HK-2 (cell line): ENCODE data around the gene CACNA1I.

Source experiments
- DNase-seq: peaks from one replicate; pipeline ENCODE4 v3.0.0-alpha.2; 2018; ENCODE audit not compliant: unreplicated experiment

Gene CACNA1I

DNA sequence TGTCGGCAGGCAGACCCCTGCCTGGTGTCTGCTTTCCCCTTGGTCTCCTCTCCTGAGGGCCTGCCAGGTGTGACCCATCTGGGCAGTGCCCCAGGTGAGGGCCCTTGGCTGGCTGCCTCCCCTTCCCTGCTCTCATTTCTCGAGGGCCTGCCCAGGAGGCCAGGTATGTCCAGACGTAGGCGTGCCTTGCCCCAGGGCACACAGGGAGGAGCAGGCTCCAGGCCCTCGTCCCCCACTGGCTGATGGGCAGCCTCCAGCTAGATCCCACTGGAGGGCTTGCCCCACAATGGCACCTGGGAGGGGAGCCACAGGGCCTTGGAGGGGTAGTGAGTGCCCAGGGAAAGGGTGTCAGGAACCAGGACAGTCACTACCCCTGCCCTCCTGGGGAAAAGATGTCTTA is 95.9 kb downstream of the CACNA1I start:
- no peak for DNase-seq

DNA sequence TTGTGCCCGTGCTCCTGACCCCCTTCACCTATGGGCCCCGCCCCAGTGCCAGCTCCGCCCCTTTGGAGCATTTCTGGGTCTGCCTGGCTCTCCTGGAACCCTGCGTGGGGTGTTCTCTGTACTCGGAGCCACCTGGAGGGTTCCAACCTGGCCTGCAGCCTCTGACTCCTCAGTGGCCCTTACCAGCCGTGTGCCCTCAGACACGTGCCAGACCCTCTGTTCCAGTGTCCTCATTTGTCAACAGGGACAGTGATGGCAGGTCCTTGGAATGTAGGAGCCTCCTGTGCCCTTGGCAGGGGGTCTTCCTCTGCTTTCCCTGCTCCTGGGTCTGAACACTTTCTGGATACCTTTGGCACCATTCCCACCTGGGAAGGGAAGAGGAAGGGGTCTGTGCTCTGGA is 96.4 kb downstream of the CACNA1I start:
- DNase-seq, result no peak

DNA sequence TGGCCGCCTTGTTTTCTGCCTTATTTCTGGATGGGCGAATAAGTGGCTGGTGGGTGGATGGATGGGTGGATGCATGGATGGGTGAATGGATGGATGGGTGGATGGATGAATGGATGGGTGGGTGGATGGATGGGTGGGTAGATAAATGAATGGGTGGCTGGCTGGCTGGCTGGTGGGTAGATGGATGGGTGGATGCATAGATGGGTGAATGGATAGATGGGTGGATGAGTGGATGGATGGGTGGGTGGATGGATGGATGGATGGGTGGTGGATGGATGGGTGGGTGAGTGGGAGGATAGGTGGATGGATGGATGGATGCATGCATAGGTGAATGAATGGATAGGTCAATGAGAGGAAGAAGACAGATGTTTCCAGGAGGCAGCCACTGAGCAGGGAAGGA is 98.9 kb downstream of the CACNA1I start:
- DNase-seq, result no peak

DNA sequence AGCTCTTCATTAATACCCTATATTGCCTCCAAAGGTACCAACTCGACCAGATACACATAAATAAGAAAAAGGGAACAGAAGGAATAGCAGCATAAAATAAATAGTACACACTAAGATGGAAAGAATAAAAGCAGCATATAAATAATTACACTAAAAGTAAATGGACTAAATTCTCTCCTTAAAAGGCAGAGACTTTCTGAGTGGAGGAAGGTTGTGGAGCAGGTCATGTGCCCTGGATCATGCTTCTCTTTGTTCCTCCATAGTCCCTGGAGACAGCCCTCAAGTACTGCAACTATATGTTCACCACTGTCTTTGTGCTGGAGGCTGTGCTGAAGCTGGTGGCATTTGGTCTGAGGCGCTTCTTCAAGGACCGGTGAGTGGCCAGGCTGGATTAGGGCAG is 101.4 kb downstream of the CACNA1I start:
- no peak for DNase-seq

DNA sequence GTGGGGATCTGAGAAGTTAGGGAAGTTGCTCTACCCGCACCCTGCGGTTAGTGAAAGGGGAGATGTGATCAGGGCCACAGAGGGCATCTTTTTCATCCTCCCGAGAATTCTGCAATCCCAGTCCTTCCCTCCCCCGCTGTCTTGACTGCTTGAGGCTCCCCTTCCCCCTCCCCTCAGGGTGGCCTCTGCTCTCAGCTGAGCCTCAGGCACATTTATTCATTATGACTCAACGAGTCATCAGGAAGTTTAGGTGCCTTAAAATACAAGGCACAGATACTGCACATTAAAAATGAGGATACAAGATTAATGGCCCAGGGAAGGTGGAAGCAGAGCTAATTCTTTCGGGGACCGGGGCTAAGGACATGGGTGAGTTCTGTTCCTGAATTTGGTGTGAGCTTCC is 104.0 kb downstream of the CACNA1I start:
- no peak for DNase-seq

DNA sequence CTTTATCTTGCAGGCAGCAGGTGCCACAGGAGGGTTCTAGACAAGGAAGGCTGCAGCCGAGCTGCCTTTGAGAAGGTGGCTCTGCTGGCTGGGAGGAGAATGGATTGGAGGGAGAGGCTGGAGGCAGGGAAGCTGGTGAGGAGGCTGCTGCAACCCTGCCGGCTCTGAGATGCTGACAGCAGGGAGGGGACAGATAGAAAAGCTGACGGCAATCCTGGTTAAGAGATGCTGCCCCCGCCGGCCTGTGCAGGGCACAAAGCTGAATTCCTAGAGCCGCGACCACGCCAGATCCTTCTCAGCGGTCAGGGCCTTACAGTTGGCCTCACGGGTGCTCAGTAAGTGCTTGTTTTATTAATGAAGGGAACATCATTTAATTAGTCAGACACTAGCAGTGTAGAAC is 105.4 kb downstream of the CACNA1I start:
- DNase-seq, result no peak

DNA sequence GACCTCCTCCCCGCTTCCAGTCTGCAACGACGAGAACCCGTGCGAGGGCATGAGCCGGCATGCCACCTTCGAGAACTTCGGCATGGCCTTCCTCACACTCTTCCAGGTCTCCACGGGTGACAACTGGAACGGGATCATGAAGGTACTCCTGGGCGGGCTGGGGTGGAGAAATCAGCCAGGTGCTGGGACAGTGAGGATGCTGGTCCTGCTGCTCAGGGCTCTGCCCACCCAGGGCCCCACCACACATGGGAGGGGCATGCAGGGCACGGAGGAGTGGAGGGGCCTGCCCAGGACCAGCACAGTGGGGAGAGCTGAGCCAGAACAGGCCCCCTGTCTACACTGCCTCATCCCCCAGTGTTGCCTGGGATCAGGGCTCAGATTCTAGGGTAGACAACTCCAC is 107.4 kb downstream of the CACNA1I start:
- no peak for DNase-seq

DNA sequence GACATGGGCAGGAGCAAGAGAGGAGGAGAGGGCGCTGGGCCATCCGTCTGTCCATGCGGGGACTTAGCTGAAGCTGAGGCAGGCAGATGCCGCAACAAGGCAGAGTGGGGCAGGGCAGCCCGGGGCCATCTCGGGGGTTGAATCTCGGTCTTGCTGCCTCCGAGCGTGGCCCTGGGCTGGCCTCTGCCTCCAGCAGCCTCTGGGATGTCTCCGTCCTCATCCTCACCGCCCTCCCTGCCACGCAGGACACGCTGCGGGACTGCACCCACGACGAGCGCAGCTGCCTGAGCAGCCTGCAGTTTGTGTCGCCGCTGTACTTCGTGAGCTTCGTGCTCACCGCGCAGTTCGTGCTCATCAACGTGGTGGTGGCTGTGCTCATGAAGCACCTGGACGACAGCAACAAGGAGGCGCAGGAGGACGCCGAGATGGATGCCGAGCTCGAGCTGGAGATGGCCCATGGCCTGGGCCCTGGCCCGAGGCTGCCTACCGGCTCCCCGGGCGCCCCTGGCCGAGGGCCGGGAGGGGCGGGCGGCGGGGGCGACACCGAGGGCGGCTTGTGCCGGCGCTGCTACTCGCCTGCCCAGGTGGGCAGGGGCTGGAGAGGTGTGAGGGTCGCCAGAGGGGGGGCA is 108.4 kb downstream of the CACNA1I start:
- DNase-seq, result no peak

DNA sequence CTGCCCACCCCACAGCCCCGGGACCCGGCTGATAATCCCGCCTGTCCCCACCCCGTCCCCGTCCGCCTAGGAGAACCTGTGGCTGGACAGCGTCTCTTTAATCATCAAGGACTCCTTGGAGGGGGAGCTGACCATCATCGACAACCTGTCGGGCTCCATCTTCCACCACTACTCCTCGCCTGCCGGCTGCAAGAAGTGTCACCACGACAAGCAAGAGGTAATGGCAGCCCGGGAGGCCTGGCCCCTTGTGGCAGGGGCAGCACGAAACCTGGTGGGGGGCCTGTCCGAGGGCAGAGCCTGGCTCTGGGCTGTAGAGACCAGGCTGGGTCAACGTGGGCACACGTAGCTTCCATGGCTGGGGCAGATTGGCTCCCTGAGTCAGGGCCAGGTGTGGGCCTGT is 109.1 kb downstream of the CACNA1I start:
- DNase-seq, result no peak

DNA sequence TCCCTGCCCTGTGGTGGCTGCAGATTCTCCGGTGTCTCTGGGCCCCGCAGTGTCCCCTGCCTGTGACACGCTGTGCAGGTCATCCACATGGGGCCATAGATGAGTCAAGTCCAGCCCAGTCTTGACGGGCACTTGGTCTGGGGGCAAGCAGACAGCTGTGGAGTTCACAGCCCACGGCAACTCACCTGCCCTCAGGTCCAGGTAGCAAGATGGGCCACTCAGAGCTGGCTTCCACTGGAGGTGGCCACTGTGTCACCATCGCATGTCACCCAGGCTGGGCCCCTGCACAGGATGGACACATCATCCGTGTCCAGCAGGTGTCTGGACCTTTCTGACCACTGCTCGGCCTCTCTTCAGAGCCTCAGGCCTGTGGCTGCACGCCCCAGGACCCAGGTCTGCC is 109.9 kb downstream of the CACNA1I start:
- DNase-seq, result no peak

DNA sequence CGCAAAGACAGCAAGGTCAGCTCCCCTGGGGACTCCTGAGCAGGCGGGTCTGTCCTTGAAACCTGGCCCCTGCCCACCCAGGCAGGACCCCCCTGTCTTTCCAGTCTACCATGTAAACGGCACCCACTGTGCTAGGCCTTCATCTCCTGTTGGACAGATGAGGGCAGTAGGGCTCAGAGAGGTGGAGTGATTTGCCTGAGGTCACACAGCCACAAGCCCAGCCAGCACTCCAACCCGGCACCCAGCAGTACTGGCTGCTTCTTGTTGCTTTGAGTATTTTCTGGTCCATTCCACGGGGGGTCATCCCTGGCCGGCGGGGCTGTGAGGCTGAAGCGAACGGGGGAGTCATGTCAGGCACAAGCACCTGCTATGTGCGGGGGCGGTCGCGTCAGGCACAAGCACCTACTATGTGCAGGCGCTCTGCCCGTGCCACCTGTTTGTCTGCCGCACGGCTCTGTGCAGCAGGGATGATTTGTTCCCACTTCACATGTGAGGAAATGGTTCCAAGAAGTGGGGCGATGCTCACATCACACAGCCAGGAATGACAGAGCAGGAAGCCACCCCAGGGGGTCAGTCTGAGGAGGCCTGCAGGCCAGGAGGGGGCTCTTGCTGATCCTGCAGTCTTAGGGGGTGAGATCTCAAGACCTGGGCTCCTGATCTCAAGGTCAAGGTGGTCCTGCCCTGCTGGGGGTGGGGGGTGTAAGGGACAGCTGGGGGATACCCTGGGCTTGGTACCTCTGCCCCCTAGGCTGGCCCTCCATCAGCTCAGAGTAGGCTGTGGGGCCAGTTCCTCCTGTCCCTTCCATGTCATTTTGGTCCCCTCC is 110.7 kb downstream of the CACNA1I start:
- DNase-seq, result no peak

DNA sequence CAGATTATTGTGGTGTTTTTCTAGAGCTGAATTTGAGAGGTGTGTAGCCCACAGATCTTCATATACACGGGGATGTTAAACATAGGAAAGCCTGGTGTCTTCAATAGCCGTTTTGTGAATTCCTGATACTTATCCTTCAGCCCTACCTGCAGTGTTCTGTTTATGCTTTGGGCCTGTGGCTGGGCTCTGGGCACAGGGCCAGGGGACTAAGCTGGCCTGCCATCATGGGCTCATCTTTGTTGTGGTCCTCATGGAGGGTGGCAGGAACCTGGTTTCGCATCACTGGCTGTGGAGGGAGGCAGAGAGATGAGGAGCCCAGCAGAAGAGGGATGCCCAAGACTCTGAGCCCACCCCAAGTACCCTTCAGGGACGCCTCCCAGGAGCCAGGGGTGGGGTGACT is 112.4 kb downstream of the CACNA1I start:
- DNase-seq, result no peak

DNA sequence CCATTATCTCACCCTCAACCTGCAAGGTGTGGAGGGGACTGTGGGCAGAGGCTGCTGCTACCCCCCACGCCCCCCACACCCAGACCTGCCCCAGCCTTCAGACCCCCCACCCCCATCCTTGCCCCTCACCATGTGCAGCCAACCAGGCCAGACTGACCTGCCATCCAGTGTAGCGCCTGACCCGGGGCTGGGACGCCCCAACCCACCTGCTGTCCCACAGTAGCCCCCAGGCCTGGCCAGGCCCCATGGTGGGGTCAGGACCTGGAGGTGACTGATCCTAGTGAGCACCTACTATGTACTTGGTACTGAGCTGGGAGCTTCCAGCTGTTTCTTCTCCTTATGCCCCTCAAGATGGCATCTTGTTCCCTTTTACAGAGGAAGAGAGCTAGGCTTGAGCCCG is 113.1 kb downstream of the CACNA1I start:
- DNase-seq, result no peak

DNA sequence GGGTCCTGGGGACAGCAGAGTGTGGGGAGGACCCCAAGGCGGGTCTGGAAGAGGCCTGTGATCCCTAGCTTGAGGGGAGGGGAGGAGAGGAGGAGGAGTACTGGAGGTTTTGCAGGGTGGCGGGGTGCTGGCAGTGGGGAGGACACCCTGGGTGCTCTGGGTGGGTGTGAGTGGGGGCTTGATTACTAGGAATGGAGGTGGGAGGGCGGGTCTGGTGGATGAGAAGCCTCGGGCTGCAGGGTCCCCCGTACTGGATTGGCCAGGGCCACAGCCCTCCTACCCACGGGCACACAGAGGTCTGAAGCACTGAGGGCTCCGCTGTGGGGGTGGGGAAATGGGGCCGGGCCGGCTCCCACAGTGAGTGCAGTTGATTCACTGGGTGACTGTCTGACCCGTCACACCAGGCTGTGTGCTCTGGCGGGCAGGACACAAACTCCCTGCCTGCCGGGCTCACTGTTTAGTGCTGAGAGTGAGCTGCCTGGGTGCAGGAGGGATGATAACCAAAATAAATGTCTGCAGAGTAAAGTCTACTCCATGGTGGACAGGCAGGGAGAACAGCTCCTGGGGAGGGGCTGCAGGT is 114.2 kb downstream of the CACNA1I start:
- no peak for DNase-seq

DNA sequence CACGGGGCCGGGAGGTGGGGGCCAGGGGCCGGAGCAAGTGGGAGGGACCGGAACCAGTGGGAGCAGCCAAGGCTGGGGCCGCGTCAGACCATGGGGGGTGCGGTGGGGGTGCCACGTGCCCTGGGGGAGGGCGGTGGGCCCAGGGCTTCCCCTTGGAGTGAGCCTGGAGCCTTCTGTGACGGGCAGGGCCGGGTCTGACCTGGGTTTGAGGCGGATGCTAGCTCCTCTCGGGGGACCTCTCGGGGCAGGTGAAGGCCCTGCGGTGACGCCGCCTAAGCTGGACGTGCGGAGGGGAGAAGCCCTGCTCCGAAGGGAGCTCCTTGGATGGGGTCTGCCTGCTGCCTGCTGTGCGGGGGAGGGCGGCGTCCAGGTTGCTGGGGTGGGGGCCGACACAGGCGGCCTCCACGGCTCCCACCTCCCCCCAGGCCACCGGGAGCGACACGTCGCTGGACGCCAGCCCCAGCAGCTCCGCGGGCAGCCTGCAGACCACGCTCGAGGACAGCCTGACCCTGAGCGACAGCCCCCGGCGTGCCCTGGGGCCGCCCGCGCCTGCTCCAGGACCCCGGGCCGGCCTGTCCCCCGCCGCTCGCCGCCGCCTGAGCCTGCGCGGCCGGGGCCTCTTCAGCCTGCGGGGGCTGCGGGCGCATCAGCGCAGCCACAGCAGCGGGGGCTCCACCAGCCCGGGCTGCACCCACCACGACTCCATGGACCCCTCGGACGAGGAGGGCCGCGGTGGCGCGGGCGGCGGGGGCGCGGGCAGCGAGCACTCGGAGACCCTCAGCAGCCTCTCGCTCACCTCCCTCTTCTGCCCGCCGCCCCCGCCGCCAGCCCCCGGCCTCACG is 115.0 kb downstream of the CACNA1I start:
- DNase-seq, result no peak

DNA sequence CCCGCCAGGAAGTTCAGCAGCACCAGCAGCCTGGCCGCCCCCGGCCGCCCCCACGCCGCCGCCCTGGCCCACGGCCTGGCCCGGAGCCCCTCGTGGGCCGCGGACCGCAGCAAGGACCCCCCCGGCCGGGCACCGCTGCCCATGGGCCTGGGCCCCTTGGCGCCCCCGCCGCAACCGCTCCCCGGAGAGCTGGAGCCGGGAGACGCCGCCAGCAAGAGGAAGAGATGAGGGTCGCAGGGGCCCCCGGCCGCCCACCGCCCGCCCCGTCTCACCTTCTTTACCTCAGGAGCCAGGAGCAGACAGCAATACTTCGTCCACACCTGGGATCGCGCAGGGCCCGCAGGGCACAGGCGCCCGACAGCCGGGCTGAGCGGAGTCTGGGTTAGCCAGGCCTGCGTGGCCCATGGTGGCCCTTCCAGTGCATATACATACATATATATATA is 115.6 kb downstream of the CACNA1I start:
- no peak for DNase-seq

DNA sequence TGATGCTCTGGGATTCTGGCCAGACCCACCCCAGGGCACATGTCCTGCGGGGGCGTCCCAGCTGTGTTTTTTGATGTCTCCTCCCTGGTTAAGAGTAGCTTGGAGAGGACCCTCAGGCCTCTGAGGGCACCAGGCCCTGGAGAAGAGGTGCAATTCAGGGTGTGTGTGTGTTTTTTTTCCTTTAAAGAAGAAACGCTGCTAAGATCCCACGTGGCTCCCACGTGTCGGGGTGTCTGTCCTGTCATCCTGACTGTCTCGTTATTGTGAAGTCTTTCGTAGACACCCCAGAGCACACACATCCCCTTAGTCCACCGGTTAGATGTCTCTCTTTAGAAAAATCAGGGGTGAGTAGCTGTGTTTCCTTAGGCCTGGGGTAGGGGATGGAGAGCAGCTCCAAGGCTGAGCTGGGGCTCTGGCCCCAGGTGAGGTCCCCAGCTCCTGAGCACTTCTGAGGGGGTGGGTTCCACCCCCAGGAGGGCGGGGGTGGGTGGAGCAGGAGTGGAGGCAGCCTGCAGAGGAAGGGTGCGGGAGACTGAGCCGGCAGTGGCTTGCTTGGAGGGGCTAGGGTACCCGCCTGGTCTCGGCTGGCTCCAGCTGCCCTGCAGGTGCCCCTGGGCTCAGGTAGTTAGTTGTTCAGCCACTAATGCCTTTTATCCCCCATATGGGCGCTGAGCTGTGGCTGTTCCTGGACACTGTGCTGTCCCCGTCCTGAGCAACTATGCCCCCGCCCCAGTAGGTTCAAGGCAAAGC is 116.4 kb downstream of the CACNA1I start:
- DNase-seq, result no peak

DNA sequence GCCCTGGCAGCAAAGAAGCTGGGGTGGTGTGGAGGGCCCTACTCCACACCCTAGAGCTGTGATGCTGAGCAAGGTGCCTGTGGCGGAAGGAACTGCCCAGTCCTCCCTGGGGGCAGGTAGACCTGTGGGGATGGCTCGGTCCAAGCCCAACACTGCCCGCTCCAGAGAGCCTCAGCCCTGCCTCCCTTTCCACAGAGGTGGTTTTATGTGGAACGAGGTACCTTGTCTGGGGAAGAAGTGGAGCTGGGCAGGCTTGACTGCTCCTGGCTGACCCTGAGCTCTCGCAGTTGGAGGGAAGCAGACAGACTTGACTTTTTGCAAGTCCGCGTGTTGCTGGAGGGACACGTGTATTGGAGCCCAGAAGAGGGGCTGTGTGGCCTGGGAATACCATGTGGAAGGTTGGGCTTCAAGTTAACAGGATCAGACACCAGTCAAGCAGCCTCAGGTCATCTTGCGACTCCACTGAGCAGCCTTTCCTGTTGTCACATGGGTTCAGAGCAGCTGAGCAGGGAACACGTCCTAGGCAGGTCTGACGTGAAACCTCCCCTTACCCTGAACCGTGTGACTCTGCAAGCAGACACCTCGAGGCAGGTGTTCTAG is 117.7 kb downstream of the CACNA1I start:
- DNase-seq, result no peak

DNA sequence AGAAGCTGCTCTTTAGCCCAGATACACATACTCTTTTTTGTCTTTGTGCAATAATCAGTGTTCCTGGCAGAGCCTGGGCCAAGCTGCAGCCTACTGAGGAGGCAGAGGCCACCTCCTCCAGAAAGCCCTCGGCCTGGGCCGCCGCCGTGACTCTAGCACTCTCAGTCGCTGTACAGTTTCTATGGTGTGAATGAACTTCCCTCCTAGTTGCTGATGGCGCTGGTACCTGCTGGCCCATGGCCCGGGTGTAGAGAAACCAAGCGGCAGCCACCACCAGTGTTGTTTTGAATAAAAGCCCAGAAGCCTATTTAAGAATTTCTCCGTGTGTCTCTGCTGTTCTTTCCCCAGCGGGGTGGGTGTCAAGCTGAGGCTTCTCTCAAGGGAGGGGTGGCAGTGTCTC is 118.9 kb downstream of the CACNA1I start:
- no peak for DNase-seq

DNA sequence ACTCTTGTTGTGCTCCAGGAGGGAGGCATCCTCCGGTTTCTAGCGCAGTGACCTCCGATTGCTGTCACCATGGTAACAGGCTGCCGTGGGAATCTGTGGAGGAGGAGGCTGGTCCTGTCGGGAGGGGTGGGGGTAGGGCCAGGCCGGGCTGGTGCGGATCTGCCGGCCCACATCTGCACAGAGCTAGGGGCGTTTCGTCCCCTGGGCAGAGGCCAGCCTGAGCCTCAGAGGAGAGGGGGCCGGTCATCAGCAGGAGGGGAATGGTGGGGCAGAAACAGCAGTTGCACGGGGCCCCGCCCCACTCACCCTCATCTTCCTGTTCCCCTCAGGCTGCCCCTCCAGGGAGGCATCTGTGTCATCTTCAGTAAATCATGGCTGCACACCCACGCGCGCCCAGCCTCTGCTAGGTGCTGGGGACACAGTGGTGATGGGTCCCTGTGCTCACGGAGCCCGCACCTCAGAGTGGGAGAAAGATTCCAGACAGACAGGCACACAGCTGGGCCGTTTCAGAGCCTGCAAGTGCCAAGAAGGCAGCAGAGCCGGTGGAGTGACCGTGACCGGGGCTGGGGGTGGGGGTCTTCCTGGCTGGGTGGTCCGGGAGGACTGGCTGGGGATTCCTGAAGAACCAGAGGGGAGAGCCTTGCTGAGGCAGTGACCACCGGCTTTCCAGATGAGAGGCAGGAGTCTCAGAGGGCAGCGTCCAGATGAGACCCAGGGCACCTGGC is 120.5 kb downstream of the CACNA1I start:
- DNase-seq, result no peak
